HG03460 (cell line): ENCODE measurements around the gene C6orf47.

Experiments used
- ATAC-seq: cut with Tn5 transposase; IDR thresholded peaks from one replicate; pipeline ENCODE4 v1.9.1; 2021; ENCODE audit not compliant: unreplicated experiment

C6orf47 gene

DNA sequence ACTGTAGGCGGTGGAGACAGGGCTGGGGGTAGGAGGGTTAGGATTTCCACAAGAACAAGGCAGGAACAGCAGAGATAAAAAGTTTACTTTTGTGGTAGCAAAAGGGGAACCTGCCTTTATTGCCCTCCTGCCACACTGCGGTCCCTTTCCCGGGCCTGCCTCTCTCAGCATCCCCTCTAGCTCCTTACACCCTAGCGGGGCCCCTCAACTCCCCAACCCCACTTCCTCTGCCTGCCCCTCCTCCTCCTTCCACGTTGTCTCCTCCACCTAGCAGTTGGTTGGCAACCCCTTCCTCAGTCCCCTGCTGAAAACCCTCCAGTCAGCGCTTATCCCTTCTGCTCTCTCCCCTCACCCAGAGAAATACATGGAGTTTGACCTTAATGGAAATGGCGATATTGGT lies 44.8 kb downstream of the C6orf47 start:
- ATAC-seq = no peak

DNA sequence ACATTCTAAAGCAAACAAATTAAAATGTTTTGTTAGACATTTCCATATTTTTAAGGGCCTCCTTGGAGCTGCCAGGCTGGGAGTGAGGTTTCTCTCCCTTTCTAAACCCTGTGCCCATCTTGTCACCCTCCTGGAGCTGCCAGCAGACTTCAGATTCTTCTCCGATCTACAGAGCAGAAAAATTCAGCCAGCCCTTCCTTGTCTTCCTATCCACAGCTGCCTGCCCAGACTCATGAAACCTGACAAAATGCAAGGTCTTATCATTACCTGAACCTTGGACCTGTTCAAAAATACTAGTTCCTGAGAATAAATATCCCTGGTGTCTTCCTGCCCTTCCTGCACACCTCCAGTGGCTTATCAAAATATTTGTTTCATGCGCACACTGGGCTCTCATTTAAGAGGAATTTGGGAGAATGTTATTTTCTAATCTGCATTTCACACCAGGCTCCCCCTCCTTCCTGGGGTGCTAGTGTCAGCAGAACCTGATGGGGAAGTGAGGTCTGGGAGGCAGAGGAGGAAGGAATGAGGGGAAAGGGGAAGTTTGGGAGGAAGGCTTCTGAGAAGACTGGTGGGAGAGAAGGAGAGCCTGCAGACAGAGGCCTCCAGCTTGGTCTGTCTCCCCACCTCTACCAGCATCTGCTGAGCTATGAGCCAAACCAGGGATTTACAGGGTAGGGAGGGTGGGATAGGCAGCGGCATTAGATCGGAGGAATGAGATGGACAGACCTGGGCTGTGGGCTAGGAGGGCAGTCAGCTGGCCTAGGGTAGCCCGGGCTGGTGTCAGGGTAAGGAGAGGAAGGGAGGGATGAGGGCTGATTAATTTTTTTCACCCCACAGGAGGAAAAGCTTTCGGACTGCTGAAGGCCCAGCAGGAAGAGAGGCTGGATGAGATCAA lies 45.6 kb downstream of the C6orf47 start, which contains the start of gene AIF1:
AIF1 (plus strand) TSS at position 551 of the 895 bp plus-strand sequence; CDS start at position 647, 96 bp downstream.
- ATAC-seq = no peak

DNA sequence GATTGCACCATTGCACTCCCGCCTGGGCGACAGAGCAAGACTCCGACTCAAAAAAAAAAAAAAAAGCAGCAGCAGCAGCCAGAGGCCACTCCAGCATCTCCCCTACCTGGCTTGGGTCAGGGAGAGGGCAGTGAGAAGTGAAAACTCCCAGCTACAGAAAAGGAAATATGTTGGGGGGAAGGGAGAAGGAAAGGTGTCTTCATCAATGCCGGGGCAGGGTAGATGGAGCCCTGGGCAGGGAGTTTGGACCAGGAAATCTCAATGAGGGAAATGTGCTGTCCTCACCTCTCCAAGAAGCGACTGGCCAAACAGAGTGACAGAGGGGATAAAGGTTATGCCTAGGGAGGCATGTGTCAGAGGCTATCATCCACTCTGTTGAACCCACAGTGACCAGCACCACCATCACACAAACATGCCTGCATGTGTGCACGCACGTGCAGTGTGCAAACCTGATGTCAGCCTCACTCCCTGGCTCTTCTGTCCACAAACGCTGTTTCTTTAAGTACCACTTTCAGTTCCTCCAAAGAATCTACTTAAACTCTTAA lies 46.4 kb downstream of the C6orf47 start:
- ATAC-seq = no peak

DNA sequence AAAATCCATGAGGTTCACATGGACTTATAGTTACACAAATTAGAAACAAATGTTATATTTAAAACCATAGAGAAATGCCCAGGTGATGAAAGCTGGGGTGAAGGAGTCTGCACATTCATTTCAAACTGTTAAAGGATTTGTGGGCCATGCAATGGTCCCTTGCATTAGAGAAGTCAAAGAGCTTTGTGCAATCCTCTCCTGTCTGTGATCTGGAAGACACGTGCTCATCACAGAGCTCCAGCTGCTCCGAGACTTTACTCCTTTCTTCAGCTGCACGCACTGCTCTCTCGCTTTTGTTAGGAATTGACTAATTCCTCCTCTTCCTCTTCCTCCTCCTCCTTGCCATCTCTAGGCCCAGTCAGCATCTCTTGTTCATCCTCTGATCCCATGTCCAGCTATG lies 49.6 kb downstream of the C6orf47 start:
- no peak for ATAC-seq

DNA sequence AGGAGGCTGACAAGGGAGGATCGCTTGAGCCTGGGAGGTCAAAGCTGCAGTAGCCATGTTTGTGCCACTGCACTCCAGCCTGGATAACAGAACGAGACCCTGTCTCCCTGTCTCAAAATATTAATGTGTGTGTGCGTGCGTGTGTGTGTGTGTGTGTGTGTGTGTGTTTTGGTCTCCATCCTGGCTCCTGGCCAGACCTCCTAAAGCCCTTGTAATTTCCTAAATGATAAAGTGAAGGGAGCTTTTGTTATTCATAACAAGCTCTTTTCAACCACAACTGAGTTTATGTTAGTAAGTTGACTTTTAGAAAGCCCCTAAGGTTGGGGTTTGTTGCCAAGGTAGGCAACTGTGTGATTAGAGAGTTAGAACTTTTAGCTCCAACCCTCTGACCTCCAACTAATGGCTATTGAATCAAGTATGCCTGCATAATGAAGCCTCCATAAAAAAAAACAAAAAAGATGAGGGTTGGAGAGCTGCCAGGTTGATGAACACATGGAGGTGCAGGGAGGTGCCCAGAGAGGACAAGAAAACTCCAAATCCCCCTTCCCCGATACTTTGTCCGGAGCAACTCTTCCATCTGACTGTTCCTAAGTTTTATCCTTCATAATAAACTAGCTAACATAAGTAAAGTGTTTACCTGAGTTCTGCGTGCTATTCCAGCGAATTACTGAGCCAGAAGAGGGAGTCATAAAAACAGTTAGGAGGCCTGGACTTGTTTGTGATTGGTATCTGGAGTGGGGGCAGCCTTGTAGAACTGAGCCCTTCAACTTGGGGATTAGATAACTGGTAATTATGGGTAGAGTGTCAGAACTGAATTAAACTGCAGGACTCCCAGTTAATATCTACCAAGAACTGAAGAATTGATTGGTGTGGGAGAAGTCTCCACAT lies 50.8 kb downstream of the C6orf47 start:
- ATAC-seq = no peak
